ENCODE measurements around the gene CAMSAP1.
"Not testable (repeated sequence)": the region's sequence is repeated elsewhere in the genome, so short reads cannot be mapped to it uniquely, and the experiment has no call there.

The CAMSAP1 gene

GRCh38 chr9:135898634-135899407, 8.5 kb downstream of the CAMSAP1 start:
- FAIRE-seq (no peak), DNase-seq (ENCODE audit: insufficient read length, low spot score) (no peak)
- TF ChIP-seq POLR2A (IDR thresholded peaks at IDR 0.05; ENCODE audit: low read depth, low read length) (no peak), SPI1 (IDR thresholded peaks at IDR 0.05; ENCODE audit: low read depth, low read length) (no peak), PAX5 (IDR thresholded peaks at IDR 0.05; ENCODE audit: insufficient read depth, low read length, severe bottlenecking) (no peak), POLR2AphosphoS5 (IDR thresholded peaks at IDR 0.05; ENCODE audit: low read depth, low read length) (no peak)

- DNase-seq (ENCODE audit: insufficient read length, low spot score) (no peak), FAIRE-seq (no peak)
- TF ChIP-seq TAF1 (IDR thresholded peaks at IDR 0.05; ENCODE audit: low read depth, low read length) (no peak), POLR2AphosphoS5 (IDR thresholded peaks at IDR 0.05; ENCODE audit: low read depth, low read length) (no peak), SPI1 (IDR thresholded peaks at IDR 0.05; ENCODE audit: low read depth, low read length) (no peak), PAX5 (IDR thresholded peaks at IDR 0.05; ENCODE audit: insufficient read depth, low read length, severe bottlenecking) (no peak), POU2F2 (IDR thresholded peaks at IDR 0.05; ENCODE audit: low read depth, low read length) (no peak), POLR2A (IDR thresholded peaks at IDR 0.05; ENCODE audit: low read depth, low read length) (no peak)
Measured at GRCh38 chr9:135896626-135897025, 10.7 kb downstream of the CAMSAP1 start.

GRCh38 chr9:135896205-135896604, 11.1 kb downstream of the CAMSAP1 start:
- no peak for DNase-seq (ENCODE audit: insufficient read length, low spot score)
- TF ChIP-seq TAF1 (IDR thresholded peaks at IDR 0.05; ENCODE audit: low read depth, low read length) (no peak), PAX5 (IDR thresholded peaks at IDR 0.05; ENCODE audit: insufficient read depth, low read length, severe bottlenecking) (no peak), SPI1 (IDR thresholded peaks at IDR 0.05; ENCODE audit: low read depth, low read length) (peak; percentile 40; the same call in 1 of the 2 replicates)
- no peak for FAIRE-seq

GRCh38 chr9:135895202-135895848, 12.0 kb downstream of the CAMSAP1 start:
- no peak for DNase-seq (ENCODE audit: insufficient read length, low spot score)
- no peak for FAIRE-seq
- no peak for TF ChIP-seq PAX5 (IDR thresholded peaks at IDR 0.05; ENCODE audit: insufficient read depth, low read length, severe bottlenecking)
- no peak for TF ChIP-seq TAF1 (IDR thresholded peaks at IDR 0.05; ENCODE audit: low read depth, low read length)
- no peak for TF ChIP-seq SPI1 (IDR thresholded peaks at IDR 0.05; ENCODE audit: low read depth, low read length)
- TF ChIP-seq POU2F2 (IDR thresholded peaks at IDR 0.05; ENCODE audit: low read depth, low read length), result no peak

GRCh38 chr9:135893104-135893503, 14.2 kb downstream of the CAMSAP1 start:
- DNase-seq (ENCODE audit: insufficient read length, low spot score) (no peak), FAIRE-seq (no peak)
- TF ChIP-seq POU2F2 (IDR thresholded peaks at IDR 0.05; ENCODE audit: low read depth, low read length), result no peak
- TF ChIP-seq POLR2AphosphoS5 (IDR thresholded peaks at IDR 0.05; ENCODE audit: low read depth, low read length), result no peak
- TF ChIP-seq POLR2A (IDR thresholded peaks at IDR 0.05; ENCODE audit: low read depth, low read length), result no peak

- not testable (repeated sequence) for FAIRE-seq; DNase-seq (ENCODE audit: insufficient read length, low spot score)
Measured at GRCh38 chr9:135892327-135892726, 15.0 kb downstream of the CAMSAP1 start.

- TF ChIP-seq TAF1 (IDR thresholded peaks at IDR 0.05; ENCODE audit: low read depth, low read length) (no peak), SPI1 (IDR thresholded peaks at IDR 0.05; ENCODE audit: low read depth, low read length) (no peak), PAX5 (IDR thresholded peaks at IDR 0.05; ENCODE audit: insufficient read depth, low read length, severe bottlenecking) (no peak), POLR2A (IDR thresholded peaks at IDR 0.05; ENCODE audit: low read depth, low read length) (no peak), POLR2AphosphoS5 (IDR thresholded peaks at IDR 0.05; ENCODE audit: low read depth, low read length) (no peak), POU2F2 (IDR thresholded peaks at IDR 0.05; ENCODE audit: low read depth, low read length) (no peak)
- no peak for FAIRE-seq
- no peak for DNase-seq (ENCODE audit: insufficient read length, low spot score)
Measured at GRCh38 chr9:135891027-135891631, 16.2 kb downstream of the CAMSAP1 start.

- DNase-seq (ENCODE audit: insufficient read length, low spot score), result no peak
- no peak for FAIRE-seq
- TF ChIP-seq POLR2AphosphoS5 (IDR thresholded peaks at IDR 0.05; ENCODE audit: low read depth, low read length), result no peak
- TF ChIP-seq POLR2A (IDR thresholded peaks at IDR 0.05; ENCODE audit: low read depth, low read length), result no peak
- TF ChIP-seq POU2F2 (IDR thresholded peaks at IDR 0.05; ENCODE audit: low read depth, low read length), result no peak
- no peak for TF ChIP-seq TAF1 (IDR thresholded peaks at IDR 0.05; ENCODE audit: low read depth, low read length)
- TF ChIP-seq SPI1 (IDR thresholded peaks at IDR 0.05; ENCODE audit: low read depth, low read length), result no peak
- TF ChIP-seq PAX5 (IDR thresholded peaks at IDR 0.05; ENCODE audit: insufficient read depth, low read length, severe bottlenecking), result no peak
Measured at GRCh38 chr9:135890190-135891026, 16.9 kb downstream of the CAMSAP1 start.

GRCh38 chr9:135889564-135890189, 17.7 kb downstream of the CAMSAP1 start:
- no peak for TF ChIP-seq POU2F2 (IDR thresholded peaks at IDR 0.05; ENCODE audit: low read depth, low read length)
- no peak for TF ChIP-seq SPI1 (IDR thresholded peaks at IDR 0.05; ENCODE audit: low read depth, low read length)
- TF ChIP-seq TAF1 (IDR thresholded peaks at IDR 0.05; ENCODE audit: low read depth, low read length), result no peak
- no peak for TF ChIP-seq POLR2A (IDR thresholded peaks at IDR 0.05; ENCODE audit: low read depth, low read length)
- no peak for TF ChIP-seq POLR2AphosphoS5 (IDR thresholded peaks at IDR 0.05; ENCODE audit: low read depth, low read length)
- TF ChIP-seq PAX5 (IDR thresholded peaks at IDR 0.05; ENCODE audit: insufficient read depth, low read length, severe bottlenecking), result no peak
- FAIRE-seq (no peak), DNase-seq (ENCODE audit: insufficient read length, low spot score) (no peak)

Data from GM12891 (cell line).